HG02840 (cell line): ENCODE results near the gene SUCLG1.
"Not testable (repeated sequence)": the region's sequence is repeated elsewhere in the genome, so short reads cannot be mapped to it uniquely, and the experiment has no call there.

Experiments used
- ATAC-seq: cut with Tn5 transposase; IDR thresholded peaks from one replicate; pipeline ENCODE4 v1.9.1; 2021; ENCODE audit warnings: mild to moderate bottlenecking, moderate library complexity, moderate number of reproducible peaks; ENCODE audit not compliant: unreplicated experiment, low FRiP score

The SUCLG1 gene

DNA sequence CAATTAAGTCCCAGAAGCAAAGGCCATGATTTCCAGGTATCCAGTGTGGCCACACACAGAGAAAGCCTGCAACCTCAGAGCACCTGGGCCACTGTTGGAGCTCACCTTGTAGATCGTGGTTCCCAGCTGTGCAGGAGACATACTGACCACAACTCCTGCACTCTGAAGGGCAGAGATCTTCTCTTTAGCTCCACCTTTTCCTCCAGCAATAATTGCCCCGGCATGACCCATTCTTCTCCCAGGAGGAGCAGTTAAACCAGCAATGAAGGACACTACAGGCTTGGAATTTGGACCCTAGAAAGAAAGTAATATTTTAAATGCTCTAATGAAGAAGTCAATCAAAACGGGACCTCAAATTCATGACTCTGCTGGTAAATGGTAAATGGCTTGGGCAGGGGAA is 33.8 kb downstream of the SUCLG1 start:
- ATAC-seq, result no peak

DNA sequence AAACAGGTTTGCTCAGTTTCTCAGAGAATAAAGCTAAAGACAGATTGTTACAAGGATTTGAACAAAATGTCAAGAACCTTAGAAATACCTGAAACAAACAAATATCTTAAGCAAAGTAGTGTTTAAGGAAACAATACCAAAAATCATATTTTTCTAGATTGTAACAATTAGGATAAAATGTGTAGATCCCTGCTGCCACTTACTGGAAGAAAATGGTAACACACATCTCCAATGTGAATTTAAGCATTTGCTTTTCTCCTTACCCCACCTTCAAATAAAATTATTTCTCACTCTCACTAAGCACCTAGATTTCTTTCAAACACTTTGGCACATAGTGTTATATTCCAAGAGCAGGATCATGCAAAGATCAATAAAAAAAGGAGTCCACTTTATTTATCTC is 34.9 kb downstream of the SUCLG1 start:
- no peak for ATAC-seq

DNA sequence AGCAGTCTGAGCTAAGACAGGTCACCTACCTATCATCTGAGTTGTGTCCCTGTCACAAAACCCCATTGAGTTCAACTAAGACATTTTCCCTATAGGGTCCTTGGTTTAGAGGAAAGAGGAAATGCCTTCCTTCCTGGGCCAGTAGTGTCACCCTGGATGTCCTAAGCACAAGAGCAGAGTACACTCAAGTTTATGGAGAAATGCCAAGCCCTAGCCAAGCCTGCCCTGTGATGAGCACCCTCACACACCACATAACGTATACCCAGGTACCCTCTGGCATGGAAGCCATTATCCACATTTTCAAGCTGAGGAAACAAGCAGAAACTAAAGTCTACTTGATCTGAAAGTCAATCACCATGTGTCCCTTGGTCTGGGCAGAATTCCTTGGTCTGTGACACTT is 37.3 kb downstream of the SUCLG1 start:
- ATAC-seq, result no peak

DNA sequence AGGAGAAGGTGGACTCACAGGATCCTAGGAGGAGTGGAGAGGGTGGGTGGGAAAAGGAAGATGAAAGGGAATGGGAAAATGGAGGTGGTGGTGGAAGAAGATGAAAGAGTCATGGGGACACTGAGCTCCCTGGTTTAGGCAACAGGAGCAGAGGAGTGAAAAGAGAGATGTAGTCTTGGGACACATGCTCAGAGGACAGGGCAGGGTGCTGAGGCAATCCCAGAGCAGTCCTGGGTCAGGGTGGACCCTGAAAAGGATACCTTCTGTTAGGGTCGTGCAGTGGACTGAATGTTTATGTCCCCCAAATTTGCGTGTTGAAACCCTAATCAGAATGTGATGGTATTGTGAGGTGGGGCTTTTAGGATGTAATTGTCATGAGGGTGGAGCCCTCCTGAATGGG is 37.9 kb downstream of the SUCLG1 start:
- no peak for ATAC-seq

DNA sequence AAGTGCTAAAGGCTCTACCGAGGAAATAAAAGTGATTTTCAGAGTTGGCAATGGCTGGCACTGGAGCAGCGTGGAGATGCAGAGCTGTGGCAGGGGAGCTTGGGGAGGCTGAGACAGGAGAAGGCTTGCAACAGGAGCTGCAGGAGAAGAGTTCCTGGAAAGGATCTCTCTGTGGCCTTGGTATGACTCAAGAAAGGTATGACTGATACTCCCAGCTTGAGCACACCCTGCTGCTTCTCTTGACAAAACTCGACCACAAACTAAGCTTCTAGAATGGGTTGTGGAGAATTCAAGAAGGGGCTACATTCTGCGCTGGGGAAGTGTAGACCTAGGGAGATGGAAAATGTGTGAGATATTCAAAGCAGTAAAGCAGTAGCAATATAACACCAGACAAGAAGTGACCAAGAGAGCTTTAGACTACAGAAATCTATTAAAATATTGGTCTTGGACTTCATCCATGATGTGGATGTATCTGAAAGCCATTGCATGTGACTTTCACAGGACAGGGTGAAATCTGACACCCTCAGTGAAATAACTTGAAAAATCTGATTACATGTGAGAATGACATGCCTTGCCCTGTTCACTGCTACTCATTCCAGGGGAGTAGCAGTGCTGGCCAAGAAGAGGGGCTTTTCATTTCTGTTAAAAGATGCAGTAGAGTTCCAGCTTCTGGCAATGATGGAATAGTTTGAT is 41.5 kb downstream of the SUCLG1 start:
- no peak for ATAC-seq

DNA sequence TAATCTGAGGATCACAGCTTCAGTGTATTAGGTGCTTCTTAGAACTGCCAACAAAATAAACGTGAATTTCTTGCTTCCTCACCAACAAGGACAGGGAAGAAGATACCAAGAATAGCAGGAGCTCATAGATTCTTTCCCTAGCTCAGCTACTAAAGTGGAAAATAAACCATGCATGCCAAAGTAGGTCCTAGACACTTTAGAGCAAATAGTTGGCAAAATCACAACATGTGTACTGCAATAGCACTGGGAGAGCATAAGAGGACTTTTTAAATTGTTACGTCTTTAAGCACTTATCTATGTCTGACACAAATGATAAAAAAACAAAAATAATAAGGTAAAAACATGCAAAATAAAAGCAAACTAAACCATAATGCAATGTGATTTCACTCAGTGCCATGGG is 49.5 kb downstream of the SUCLG1 start:
- ATAC-seq, result no peak

DNA sequence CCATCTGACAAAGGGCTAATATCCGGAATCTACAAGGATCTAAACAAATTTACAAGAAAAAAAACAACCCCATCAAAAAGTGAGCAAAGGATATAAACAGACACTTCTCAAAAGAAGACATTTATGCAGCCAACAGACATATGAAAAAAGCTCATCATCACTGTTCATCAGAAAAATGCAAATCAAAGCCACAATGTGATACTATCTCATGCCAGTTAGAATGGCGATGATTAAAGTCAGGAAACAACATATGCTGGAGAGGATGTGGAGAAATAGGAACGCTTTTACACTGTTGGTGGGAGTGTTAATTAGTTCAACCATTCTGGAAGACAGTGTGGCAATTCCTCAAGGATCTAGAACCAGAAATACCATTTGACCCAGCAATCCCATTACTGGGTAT is 57.0 kb downstream of the SUCLG1 start:
- not testable (repeated sequence) for ATAC-seq

DNA sequence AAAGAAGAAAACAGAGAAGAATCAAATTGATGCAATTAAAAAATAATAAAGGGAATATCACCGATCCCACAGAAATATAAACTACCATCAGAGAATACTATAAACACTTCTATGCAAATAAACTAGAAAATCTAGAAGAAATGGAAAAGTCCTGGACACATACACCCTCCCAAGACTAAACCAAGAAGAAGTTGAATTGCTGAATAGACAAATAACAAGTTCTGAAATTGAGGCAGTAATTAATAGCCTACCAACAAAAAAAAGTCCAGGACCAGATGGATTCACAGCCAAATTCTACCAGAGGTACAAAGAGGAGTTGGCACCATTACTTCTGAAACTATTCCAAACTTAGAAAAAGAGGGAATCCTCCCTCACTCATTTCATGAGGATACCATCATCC is 59.2 kb downstream of the SUCLG1 start:
- not testable (repeated sequence) for ATAC-seq

DNA sequence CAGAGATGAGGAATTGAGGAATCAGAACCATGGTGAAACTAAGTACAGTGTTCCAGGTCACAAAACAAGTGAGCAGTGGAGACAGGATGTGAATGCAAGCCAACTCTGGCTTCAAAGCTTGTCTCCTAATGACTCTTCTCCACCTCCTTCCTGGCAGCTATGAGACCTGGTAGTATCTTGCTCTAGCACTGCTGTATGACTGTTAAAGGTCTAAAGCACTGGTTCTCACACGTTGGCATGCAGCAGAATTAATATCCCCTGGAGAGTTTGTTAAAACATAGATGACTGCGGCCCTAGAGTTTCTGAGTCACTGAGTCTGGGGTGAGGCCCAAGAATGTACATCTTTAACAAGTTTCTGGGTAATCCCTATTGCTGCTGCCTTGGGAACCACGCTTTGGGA is 63.3 kb downstream of the SUCLG1 start:
- ATAC-seq, result no peak

DNA sequence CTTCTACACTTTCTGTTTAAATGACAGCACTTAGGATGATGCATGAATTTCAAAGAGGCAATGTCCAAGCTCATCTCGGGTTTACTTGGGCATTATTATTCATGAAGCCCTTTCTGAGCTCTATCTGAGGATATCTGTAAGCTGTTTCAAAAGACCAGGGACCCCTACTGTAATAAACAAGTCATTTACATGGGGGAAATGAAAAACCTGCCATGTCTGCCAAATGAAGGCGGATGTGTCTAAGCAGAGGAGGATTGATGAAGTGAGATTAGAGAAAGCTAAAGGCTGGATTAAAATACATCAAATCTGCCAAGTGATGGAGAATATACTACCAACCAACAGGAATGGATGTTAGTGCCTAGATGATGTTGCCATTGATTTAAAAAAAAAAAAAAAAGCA is 64.5 kb downstream of the SUCLG1 start:
- ATAC-seq, result no peak

DNA sequence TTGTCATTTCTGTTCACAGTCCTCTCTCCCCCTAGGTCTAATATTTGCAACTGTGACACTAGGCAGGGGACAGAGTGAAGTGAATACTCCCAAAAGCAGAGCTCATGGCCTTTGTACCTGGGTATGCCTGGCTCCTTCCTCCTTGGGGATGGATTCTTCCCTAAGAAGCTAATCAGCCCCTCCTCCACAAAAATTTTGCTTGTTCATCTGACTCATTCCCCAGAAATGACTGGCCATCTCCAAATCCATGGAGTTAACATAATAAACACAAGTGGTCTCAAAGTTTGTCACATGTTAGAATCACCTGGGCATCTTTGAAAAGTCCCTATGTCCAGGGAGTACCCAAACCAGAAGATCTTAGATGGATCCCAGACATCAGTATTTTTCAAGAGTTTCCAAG is 65.3 kb downstream of the SUCLG1 start:
- no peak for ATAC-seq

DNA sequence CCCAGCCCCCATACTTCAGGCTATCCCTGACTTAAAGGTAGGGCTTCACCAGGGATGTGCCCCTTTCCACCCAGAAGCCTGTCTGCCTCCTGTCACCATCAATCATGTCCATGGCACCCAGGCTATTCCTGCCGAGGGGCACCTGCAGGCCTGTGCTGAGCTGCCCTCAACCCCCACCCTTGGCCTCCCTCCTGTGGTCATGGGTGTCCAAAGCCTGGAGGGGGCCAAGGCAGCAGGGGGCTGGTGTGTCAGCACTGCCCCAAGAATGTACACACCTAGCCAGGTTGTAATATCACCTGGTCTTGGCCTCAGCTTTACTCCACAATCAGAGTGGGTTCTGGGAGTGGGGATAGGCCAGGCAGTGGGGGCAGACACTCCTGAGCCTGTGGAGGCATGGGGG is 69.3 kb downstream of the SUCLG1 start:
- ATAC-seq, result no peak

DNA sequence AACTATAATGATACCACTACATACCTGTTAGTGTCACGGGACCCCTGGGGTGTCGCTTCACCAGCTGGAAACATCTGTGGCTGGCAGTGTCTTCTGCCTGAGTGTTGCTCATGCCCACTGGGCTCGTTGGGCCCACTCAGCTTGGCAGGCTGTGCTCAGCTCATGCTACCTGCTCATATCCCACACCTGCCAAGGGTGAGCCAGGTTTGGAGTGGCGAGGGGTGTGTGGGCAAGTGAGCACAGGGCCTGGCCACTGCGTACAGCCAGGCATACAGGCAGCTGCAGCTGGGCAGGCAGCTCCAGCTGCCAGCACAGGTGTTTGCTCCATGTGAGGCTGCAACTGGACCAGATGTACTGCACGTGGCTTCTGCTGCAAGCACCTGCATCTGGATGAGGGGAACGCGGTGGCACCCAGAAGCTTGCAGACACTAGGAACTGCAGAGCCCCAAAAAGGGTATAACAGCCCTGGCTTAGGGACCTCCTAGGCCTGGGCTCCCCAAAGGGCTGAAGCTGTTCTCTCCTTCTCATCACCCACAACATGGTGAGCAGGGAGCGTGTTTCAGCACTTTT is 70.1 kb downstream of the SUCLG1 start:
- ATAC-seq, result no peak

DNA sequence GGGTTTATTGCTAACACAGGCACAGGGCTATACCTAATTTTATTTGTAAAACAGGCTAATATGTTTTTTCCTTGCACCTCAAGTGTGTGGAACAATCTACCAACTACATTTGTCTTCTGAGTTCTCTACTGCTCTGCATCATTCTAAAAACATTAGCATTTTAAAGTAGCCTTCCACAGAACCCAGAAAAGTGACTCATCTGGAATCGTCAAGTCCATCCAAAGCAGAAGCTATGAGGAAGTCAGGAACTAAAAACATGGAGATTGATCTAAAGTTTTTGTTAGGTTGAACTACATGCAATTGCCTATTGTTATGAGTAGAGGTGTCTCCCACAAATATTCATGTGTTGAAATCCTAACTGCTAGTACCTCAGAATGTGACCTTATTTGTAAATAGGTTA is 70.9 kb downstream of the SUCLG1 start:
- ATAC-seq, result no peak

DNA sequence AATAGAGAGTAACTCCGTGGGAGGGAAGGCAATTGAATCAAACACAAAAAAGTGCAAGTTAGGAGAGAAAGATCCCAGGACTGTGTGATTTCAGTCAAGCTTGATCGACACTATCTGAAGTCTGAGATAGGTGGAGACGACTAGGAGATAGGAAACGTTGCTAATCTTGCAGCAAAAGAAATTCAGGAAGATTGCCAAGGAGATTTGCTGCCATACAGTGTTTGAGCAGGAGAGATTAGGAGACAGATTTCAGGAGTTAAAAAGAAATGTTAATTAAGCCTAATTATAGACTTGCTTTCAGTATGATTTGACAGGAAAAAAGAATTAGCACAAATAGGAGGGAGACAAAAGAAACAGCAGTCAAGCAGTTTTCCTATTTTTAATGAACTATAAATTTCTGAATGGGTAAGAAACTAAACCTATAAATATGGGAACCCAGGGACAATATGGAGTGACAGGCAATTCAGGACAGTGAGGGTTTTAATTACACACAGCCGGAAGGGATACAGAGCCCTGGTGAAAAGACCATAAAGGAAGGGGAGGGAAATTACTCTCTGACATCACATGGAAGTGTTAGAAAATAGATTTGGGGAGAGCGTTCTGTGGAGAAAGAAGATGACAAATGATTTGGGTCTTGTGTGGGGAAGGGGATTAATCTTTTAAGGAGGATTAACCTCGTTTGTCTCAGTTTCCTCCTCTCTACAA is 72.6 kb downstream of the SUCLG1 start:
- ATAC-seq, result no peak

DNA sequence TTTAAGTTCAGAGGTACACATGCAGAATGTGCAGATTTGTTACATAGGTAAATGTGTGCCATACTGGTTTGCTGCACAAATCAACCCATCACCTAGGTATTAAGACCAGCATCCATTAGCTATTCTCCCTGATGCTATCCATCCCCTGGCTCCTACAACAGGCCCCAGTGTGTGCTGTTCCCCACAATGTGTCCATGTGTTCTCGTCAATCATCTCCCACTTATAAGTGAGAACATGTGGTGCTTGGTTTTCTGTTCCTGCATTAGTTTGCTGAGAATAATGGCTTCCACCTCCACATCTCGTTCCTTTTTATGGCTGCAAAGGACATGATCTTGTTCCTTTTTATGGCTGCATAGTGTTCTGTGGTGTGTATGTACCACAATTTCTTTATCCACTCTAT is 75.8 kb downstream of the SUCLG1 start:
- no peak for ATAC-seq

DNA sequence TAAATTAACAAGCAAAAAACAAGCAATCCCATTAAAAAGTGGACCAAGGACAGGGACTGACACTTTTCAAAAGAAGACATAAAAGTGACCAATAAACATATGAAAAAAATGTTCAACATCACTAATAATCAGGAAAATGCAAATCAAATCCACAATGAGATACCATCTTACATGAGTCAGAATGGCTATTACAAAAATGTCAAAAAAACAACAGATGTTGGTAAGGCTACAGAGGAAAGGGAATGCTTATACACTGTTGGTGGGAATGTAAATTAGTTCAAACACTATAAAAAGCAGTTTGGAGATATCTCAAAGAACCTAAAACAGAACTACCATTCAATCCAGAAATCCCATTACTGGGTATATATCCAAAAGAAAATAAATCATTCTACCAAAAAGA is 78.2 kb downstream of the SUCLG1 start:
- no peak for ATAC-seq

DNA sequence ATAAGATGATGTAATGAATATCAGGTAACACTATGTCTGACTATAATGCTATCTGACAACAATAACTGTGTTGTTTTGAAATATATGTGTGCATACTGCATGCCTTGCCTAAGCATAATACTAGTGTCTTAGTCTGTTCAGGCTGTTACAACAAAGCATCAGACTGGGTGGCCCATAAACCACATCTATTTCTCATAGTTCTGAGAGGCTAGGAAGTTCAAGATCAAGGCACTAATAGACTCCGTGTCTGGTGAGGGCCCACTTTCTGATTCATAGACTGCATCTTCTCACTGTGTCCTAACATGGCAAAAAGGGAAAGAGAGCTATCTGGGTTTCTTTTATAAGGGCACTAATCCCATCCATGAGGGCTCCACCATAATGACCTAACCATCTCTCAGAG is 80.1 kb downstream of the SUCLG1 start:
- no peak for ATAC-seq

DNA sequence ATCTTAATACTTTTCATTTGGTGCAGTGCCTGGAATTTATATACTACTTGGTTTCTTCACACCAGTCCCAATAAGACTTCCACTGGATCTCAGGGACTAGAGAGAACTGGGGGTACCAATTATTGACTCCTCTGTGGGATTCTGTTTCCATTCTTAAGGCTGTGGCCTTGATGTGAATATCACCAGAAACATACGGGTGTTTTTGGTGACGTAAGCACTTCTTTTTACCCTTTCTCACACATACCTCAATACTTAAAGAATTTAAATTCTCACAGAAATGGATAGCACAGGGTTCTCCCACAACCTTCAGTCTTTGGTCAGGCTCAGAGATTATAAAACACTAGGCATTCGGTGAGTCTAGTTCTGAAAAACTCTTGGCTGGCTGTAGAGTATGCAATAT is 84.1 kb downstream of the SUCLG1 start:
- ATAC-seq, result no peak

DNA sequence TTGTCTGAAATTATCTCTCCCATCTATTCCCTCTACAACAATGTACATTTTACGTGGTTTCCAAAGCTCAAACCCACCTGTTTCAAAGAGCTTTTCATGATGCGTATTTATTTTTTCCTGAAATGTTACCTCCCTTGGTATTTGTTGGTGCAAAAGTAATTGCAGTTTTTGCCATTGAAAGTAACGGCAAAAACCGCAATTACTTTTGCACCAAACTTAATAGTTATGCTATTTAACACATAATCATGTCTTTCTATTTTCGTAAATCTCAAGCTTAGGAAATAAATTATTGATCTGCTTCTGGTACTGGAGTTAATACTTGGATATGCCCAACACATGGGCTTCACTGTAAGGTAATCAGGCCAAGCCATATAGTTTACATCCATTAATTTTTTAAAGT is 85.2 kb downstream of the SUCLG1 start:
- ATAC-seq, result no peak
